Esophagus muscularis mucosa (tissue), 4 donors: ENCODE measurements around the gene STYXL1.

ENCODE experiments used
- CTCF ChIP-seq, 3 experiments: fragments of 200-600 bp in 2 of 3; fragments of 450-650 bp in 1 of 3; sonication (generic) in 2 of 3; IDR thresholded peaks; one replicate each; pipeline ENCODE4 v1.5.1; 2017 to 2019; ENCODE audit warnings: antibody characterized with exemption in 3 of 3, mild to moderate bottlenecking in 2 of 3, moderate library complexity in 1 of 3
- EP300 ChIP-seq: sonication (generic); formaldehyde crosslinking; IDR thresholded peaks from one replicate; pipeline ENCODE4 v1.6.1; 2017; ENCODE audit warnings: antibody characterized with exemption
- POLR2A ChIP-seq: fragments of 450-650 bp; IDR thresholded peaks from one replicate; pipeline ENCODE4 v1.6.1; 2017; ENCODE audit warnings: antibody characterized with exemption, moderate library complexity, mild to moderate bottlenecking, low read depth
- POLR2AphosphoS5 ChIP-seq, 2 donors: sonication (generic); formaldehyde crosslinking; IDR thresholded peaks; one replicate each; pipeline ENCODE4 v1.6.1; 2017; ENCODE audit warnings: antibody characterized with exemption in 2 of 2

GRCh38 chr7:75968012-75968411 is 79.8 kb downstream of the STYXL1 start:
- TF ChIP-seq CTCF (IDR thresholded peaks at IDR 0.05): no peak
- TF ChIP-seq EP300: no peak
- TF ChIP-seq POLR2A: no peak
- TF ChIP-seq POLR2AphosphoS5 (IDR thresholded peaks at IDR 0.05): no peak
